ENCODE measurements around the gene D2HGDH.

- no peak for TF ChIP-seq CTCF (IDR thresholded peaks at IDR 0.05; ENCODE audit: low read length)
- no peak for TF ChIP-seq EZH2 (optimal IDR thresholded peaks at IDR 0.05; ENCODE audit: low read depth, low read length)
These were observed 82.8 kb downstream of the D2HGDH start for GRCh38 chr2:241817126-241817820.
